ENCODE measurements around the gene NPC2. TPM values are rescaled to one million over a fixed set of nuclear protein-coding genes. Genes with fewer than 3 reads are reported as not detected.

The NPC2 gene
- total RNA-seq, 1 donor from 2014 or later, result 670 TPM

- Histone ChIP-seq H3K27ac (no peak overlapping the region), H3K36me3 (no peaks in the 10 kb centered on the region), H3K27me3 (ENCODE audit: low read depth) (no peaks in the 10 kb centered on the region), H3K9me3 (no peaks in the 10 kb centered on the region), H3K4me1 (no peaks in the 10 kb centered on the region), H3K4me3 (no peak overlapping the region)
- DNase-seq, result no peak
- intact Hi-C loops (cut with DNase I), result no loop called here
- TF ChIP-seq CTCF (IDR thresholded peaks at IDR 0.05), result no peak
- no peak for ATAC-seq
Observed at GRCh38 chr14:74441113-74441512, 52.0 kb downstream of the NPC2 start.

GRCh38 chr14:74438351-74438915 lies 54.7 kb downstream of the NPC2 start:
- Histone ChIP-seq H3K27ac (no peak overlapping the region), H3K9me3 (no peaks in the 10 kb centered on the region), H3K36me3 (no peaks in the 10 kb centered on the region), H3K4me1 (no peaks in the 10 kb centered on the region), H3K27me3 (ENCODE audit: low read depth) (no peaks in the 10 kb centered on the region), H3K4me3 (no peak overlapping the region)
- intact Hi-C loops (cut with DNase I), result no loop called here
- no peak for TF ChIP-seq CTCF (IDR thresholded peaks at IDR 0.05)
- no peak for ATAC-seq
- no peak for DNase-seq

GRCh38 chr14:74437496-74438053 lies 55.5 kb downstream of the NPC2 start:
- Histone ChIP-seq H3K4me1 (no peaks in the 10 kb centered on the region), H3K36me3 (no peaks in the 10 kb centered on the region), H3K27me3 (ENCODE audit: low read depth) (no peaks in the 10 kb centered on the region), H3K27ac (no peak overlapping the region), H3K4me3 (no peak overlapping the region), H3K9me3 (no peaks in the 10 kb centered on the region)
- no peak for TF ChIP-seq CTCF (IDR thresholded peaks at IDR 0.05)
- DNase-seq, result no peak
- no peak for ATAC-seq
- intact Hi-C loops (cut with DNase I), result no loop called here

- H3K36me3 ChIP-seq, result no peaks in the 10 kb centered on the region
- H3K4me1 ChIP-seq, result no peaks in the 10 kb centered on the region
- no peaks in the 10 kb centered on the region for H3K27me3 ChIP-seq (ENCODE audit: low read depth)
- no peak overlapping the region for H3K27ac ChIP-seq
- TF ChIP-seq CTCF (IDR thresholded peaks at IDR 0.05), result no peak
- ATAC-seq (no peak), DNase-seq (no peak)
- no peaks in the 10 kb centered on the region for H3K9me3 ChIP-seq
- intact Hi-C loops (cut with DNase I), result no loop called here
- H3K4me3 ChIP-seq, result no peak overlapping the region
Observed at GRCh38 chr14:74434294-74434693, 58.8 kb downstream of the NPC2 start.

- H3K27me3 ChIP-seq (ENCODE audit: low read depth), result peaks cover 12% of the 10 kb centered on the region
- no peak for TF ChIP-seq CTCF (IDR thresholded peaks at IDR 0.05)
- no peak for ATAC-seq
- intact Hi-C loops (cut with DNase I), result no loop called here
- H3K27ac ChIP-seq, result no peak overlapping the region
- no peak overlapping the region for H3K4me3 ChIP-seq
- H3K36me3 ChIP-seq, result no peaks in the 10 kb centered on the region
- H3K9me3 ChIP-seq, result no peaks in the 10 kb centered on the region
- H3K4me1 ChIP-seq, result peaks cover 3% of the 10 kb centered on the region
- DNase-seq, result no peak
Observed at GRCh38 chr14:74429991-74430390, 63.1 kb downstream of the NPC2 start.

Other genes starting within 250 kb of the NPC2 start
- gene ABCD4, start 190.4 kb downstream of the NPC2 start, total RNA-seq, result 53.3 TPM
- gene VRTN, start 144.8 kb downstream of the NPC2 start, total RNA-seq, result not detected
- 1.6 TPM for gene SYNDIG1L, start 67.1 kb downstream of the NPC2 start, total RNA-seq
- gene ISCA2, start 460 bp upstream of the NPC2 start, total RNA-seq, result 23.4 TPM
- gene LTBP2, start 118.9 kb upstream of the NPC2 start, total RNA-seq, result 39.5 TPM
- 29.1 TPM for gene AREL1, start 219.8 kb upstream of the NPC2 start, total RNA-seq
- 48.6 TPM for gene FCF1, start 219.8 kb upstream of the NPC2 start, total RNA-seq

All from lower lobe of right lung (tissue), 2 donors.